NOMO-1 treated with DMSO at 0.1 percent for 48 hours (cell line): Measurements from ENCODE around the gene KLHL7.
"Not testable (repeated sequence)": the region's sequence is repeated elsewhere in the genome, so short reads cannot be mapped to it uniquely, and the experiment has no call there.

Experiments used
- DNase-seq: peaks from one replicate; lab custom pipeline; 2025; ENCODE audit not compliant: unreplicated experiment; lab: John Stamatoyannopoulos, UW

The KLHL7 gene

GRCh38 chr7:23214423-23214822 lies 108.8 kb downstream of the KLHL7 start:
- DNase-seq, result no peak

- DNase-seq, result no peak
Observed at GRCh38 chr7:23214938-23215337, 109.4 kb downstream of the KLHL7 start.

DNA sequence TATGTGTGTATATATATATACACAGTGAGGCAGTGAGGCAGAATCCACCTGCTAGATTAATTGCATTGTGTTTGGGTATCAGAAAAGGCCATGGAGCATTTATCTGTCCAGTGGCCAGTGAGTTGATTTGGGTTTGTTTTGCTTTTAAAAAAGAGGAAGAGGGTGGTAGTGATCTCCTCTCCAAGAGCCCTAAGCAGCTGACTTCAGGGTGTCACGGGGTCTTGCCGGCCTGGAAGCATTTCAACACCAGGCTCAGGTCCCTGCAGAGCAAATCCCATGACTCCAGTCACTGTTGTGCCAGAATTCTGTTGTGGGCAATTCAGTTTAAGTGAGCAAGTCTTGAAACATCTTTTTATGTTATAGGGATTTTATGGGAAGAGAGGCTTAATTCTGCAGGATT lies 110.4 kb downstream of the KLHL7 start:
- peak; percentile 72 for DNase-seq

DNA sequence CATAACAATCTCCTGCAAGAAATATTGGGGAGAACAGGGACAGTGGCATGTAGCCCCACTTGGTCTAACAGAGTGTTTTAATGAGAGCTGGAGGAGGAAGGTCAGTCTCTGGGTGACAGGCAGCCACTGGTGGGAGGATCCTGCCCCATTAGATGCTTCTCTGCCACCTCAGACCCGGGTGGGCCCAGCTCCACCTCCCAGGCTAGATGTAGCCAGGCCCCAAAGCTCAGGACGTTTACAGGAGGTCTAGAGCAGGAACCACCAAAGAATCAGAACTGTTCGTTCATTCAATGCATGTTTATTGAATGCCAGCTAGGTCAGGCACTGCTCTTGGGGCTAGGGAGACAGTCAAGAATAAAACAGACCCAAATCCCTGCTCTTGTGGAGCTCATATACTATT lies 112.6 kb downstream of the KLHL7 start:
- DNase-seq, result no peak

GRCh38 chr7:23220690-23221305 lies 115.2 kb downstream of the KLHL7 start:
- no peak for DNase-seq

DNA sequence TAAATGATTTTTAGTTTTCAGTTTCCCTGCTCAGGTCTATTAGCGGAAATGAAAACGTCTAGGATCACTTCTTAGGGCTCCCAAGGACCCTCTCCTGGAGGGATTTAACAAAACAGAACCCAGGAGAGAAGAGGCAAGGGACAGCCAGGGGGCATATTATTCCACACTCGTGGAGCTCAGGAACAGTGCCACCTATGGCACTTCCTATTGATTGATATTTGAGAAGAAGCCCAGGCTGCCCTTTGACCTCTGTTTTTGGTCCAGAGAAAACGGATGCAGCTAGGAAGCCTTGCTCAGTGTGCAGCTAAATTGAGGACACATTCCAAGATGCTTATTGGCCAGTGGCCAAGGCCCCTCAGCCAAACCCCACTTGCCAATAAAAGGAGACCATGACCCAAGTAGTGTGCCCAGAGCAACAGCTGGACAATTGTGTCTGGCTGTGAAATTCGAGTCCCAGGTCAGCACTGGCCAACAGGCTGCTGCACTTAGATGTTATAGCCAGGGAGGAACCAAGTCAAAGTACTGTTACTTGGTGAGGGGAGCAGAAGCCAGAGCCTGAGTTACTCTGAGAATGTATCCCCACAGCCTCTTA lies 117.0 kb downstream of the KLHL7 start:
- no peak for DNase-seq

GRCh38 chr7:23224364-23224763 lies 118.8 kb downstream of the KLHL7 start:
- DNase-seq, result not testable (repeated sequence)

GRCh38 chr7:23226844-23227450 lies 121.4 kb downstream of the KLHL7 start:
- no peak for DNase-seq
